Vagina (tissue), 2 donors: ENCODE results near the gene FBLN7. TPM values are rescaled to one million over a fixed set of nuclear protein-coding genes. Genes with fewer than 3 reads are reported as not detected.
A peak's percentile ranks its signal among the peaks of the same experiment; 100 is the strongest.

Source experiments
- DNase-seq, 2 donors: peaks; one replicate each; pipeline ENCODE4 v3.0.0-alpha.2; 2017; ENCODE audit errors: extremely low spot score in 2 of 2
- H3K27ac ChIP-seq: fragments of 200-600 bp; sonication (generic); one replicate; pipeline ENCODE4 v1.5.1; 2019
- H3K27me3 ChIP-seq: fragments of 200-600 bp; sonication (generic); one replicate; pipeline ENCODE4 v1.5.1; 2019
- H3K36me3 ChIP-seq, 2 donors: fragments of 200-600 bp; sonication (generic); one replicate each; pipeline ENCODE4 v1.5.1; 2017 to 2019
- H3K4me1 ChIP-seq: fragments of 200-600 bp; sonication (generic); one replicate; pipeline ENCODE4 v1.5.1; 2019
- H3K4me3 ChIP-seq, 2 donors: fragments of 200-600 bp; sonication (generic); 1 replicate in 1 of 2; 2 replicates in 1 of 2; pipeline ENCODE4 v1.5.1; 2016 to 2019
- H3K9me3 ChIP-seq: fragments of 200-600 bp; sonication (generic); one replicate; pipeline ENCODE4 v1.5.1; 2019
- POLR2A ChIP-seq, 2 donors: fragments of 450-650 bp; IDR thresholded peaks; one replicate each; pipeline ENCODE4 v1.6.1; 2017; ENCODE audit warnings: antibody characterized with exemption in 2 of 2, mild to moderate bottlenecking in 2 of 2, moderate library complexity in 2 of 2
- POLR2AphosphoS5 ChIP-seq, 2 donors: sonication (generic); formaldehyde crosslinking; IDR thresholded peaks; one replicate each; pipeline ENCODE4 v1.9.0; 2017; ENCODE audit warnings: antibody characterized with exemption in 2 of 2, mild to moderate bottlenecking in 2 of 2, low read depth in 1 of 2; ENCODE audit not compliant: insufficient read depth in 1 of 2
- intact Hi-C: fragments of 100-400 bp; cut with DNase I; formaldehyde crosslinking; loops from one replicate; pipeline ENCODE4 v1.15.1; 2023
- total RNA-seq: library from RNA; depleted of rRNA; stranded (reverse); fragments of >200 nt; gene quantifications from one replicate; pipeline ENCODE4 v1.2.3, GENCODE V29; 2016
- TF ChIP-seq, protein P1 (sequence below), 3 experiments: fragments of 450-650 bp in 2 of 3; fragments of 200-600 bp in 1 of 3; sonication (generic) in 1 of 3; IDR thresholded peaks; one replicate each; pipeline ENCODE4 v1.5.1; 2017 to 2019; ENCODE audit warnings: antibody characterized with exemption in 3 of 3, mild to moderate bottlenecking in 2 of 3, moderate library complexity in 2 of 3

FBLN7 gene, protein sequence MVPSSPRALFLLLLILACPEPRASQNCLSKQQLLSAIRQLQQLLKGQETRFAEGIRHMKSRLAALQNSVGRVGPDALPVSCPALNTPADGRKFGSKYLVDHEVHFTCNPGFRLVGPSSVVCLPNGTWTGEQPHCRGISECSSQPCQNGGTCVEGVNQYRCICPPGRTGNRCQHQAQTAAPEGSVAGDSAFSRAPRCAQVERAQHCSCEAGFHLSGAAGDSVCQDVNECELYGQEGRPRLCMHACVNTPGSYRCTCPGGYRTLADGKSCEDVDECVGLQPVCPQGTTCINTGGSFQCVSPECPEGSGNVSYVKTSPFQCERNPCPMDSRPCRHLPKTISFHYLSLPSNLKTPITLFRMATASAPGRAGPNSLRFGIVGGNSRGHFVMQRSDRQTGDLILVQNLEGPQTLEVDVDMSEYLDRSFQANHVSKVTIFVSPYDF
- 11.5 TPM for total RNA-seq

DNA sequence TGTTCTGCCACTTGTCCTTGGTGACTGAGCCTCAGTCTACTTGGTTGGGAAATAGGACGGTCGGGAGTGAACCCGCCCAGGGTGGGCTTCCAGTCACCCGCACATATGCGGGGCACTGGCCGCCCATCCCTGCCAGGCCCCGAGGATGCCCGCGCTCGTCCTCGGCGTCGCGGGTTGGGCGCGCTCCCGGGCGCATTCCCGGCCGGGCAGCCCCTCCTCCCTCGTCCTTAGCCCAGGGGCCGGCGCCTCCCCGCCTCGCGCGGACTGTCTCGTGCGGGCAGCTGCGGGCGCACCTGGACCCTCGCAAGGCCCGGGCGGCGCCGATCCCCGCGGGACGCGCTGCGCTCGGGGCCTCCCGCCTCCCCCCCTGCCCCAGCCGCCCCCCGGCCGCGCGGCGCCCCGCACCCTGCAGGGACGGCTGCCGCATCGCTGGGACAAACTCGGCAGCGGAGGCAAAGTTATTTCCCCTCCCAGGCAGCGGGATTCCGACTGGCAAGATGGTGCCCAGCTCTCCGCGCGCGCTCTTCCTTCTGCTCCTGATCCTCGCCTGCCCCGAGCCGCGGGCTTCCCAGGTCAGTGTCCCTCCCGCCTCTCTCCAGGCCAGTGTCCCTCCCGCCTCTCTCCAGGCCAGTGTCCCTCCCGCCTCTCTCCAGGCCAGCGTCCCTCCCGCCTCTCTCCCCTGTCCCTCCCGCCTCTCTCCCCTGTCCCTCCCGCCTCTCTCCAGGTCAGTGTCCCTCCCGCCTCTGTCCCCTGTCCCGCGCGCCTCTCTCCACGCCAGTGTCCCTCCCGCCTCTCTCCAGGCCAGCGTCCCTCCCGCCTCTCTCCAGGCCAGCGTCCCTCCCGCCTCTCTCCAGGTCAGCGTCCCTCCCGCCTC, at the start of gene FBLN7:
FBLN7 (plus strand) TSS at position 227 of the 874 bp plus-strand sequence; CDS start at position 498, 271 bp downstream.
- intact Hi-C loops: no loop called here
- Histone ChIP-seq H3K36me3 (no peaks in the 10 kb centered on the region), H3K27me3 (no peaks in the 10 kb centered on the region), H3K27ac (peak within 1 kb of the TSS; percentile 32), H3K4me1 (no peaks in the 10 kb centered on the region), H3K4me3 (peak within 1 kb of the TSS; percentile 50 to 69), H3K9me3 (no peaks in the 10 kb centered on the region)
- TF ChIP-seq POLR2A (IDR thresholded peaks at IDR 0.05) (no peak), POLR2AphosphoS5 (IDR thresholded peaks at IDR 0.05; ENCODE audit: insufficient read depth in 1 of 2, low read depth in 1 of 2) (no peak)
- TF ChIP-seq, protein P1, sequence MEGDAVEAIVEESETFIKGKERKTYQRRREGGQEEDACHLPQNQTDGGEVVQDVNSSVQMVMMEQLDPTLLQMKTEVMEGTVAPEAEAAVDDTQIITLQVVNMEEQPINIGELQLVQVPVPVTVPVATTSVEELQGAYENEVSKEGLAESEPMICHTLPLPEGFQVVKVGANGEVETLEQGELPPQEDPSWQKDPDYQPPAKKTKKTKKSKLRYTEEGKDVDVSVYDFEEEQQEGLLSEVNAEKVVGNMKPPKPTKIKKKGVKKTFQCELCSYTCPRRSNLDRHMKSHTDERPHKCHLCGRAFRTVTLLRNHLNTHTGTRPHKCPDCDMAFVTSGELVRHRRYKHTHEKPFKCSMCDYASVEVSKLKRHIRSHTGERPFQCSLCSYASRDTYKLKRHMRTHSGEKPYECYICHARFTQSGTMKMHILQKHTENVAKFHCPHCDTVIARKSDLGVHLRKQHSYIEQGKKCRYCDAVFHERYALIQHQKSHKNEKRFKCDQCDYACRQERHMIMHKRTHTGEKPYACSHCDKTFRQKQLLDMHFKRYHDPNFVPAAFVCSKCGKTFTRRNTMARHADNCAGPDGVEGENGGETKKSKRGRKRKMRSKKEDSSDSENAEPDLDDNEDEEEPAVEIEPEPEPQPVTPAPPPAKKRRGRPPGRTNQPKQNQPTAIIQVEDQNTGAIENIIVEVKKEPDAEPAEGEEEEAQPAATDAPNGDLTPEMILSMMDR (IDR thresholded peaks at IDR 0.05): no peak
- DNase-seq: no peak

GRCh38 chr2:112089375-112089774, 48.8 kb upstream of the FBLN7 start:
- Histone ChIP-seq H3K4me3 (no peak overlapping the region), H3K27ac (no peak overlapping the region), H3K27me3 (no peaks in the 10 kb centered on the region), H3K4me1 (no peaks in the 10 kb centered on the region), H3K9me3 (no peaks in the 10 kb centered on the region), H3K36me3 (peaks cover 0 to 62% of the 10 kb centered on the region in 2 donors)
- DNase-seq: no peak
- TF ChIP-seq, protein P1 (IDR thresholded peaks at IDR 0.05): no peak
- TF ChIP-seq POLR2A (IDR thresholded peaks at IDR 0.05) (no peak), POLR2AphosphoS5 (IDR thresholded peaks at IDR 0.05; ENCODE audit: insufficient read depth in 1 of 2, low read depth in 1 of 2) (no peak)
- intact Hi-C loops: no loop called here

- Histone ChIP-seq H3K4me3 (no peak overlapping the region), H3K36me3 (peaks cover 0 to 58% of the 10 kb centered on the region in 2 donors), H3K27ac (no peak overlapping the region), H3K9me3 (no peaks in the 10 kb centered on the region), H3K4me1 (no peaks in the 10 kb centered on the region), H3K27me3 (no peaks in the 10 kb centered on the region)
- no peak for DNase-seq
- TF ChIP-seq POLR2AphosphoS5 (IDR thresholded peaks at IDR 0.05; ENCODE audit: insufficient read depth in 1 of 2, low read depth in 1 of 2): no peak
- TF ChIP-seq, protein P1 (IDR thresholded peaks at IDR 0.05): no peak
- TF ChIP-seq POLR2A (IDR thresholded peaks at IDR 0.05): no peak
- intact Hi-C loops: no loop called here
Measured at GRCh38 chr2:112092286-112093041, 45.7 kb upstream of the FBLN7 start.

DNA sequence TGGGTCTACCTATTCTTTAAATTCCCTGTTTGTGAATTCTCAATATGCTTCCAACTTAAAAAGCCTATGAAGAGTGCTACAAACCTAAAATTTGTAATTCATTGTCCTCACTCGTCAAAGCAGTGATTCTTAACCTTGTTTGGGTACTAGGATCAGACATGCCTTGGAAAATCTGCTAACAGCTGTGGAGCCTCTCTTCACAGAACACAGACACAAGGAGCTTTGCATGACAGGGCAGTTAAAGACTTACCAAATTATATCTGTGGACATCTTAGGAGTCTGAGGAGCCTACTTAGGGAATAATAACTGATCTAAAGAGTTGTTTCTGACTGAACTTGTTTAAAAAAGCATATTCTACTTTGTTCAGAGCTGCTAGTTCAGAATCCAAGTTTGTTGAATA, 45.0 kb upstream of the FBLN7 start:
- Histone ChIP-seq H3K4me1 (no peaks in the 10 kb centered on the region), H3K27me3 (no peaks in the 10 kb centered on the region), H3K9me3 (no peaks in the 10 kb centered on the region), H3K27ac (no peak overlapping the region), H3K4me3 (no peak overlapping the region), H3K36me3 (peaks cover 0 to 57% of the 10 kb centered on the region in 2 donors)
- TF ChIP-seq, protein P1 (IDR thresholded peaks at IDR 0.05): no peak
- no peak for TF ChIP-seq POLR2A (IDR thresholded peaks at IDR 0.05)
- no peak for TF ChIP-seq POLR2AphosphoS5 (IDR thresholded peaks at IDR 0.05; ENCODE audit: insufficient read depth in 1 of 2, low read depth in 1 of 2)
- no peak for DNase-seq
- intact Hi-C loops: no loop called here
